Activated CD8-positive, alpha-beta T cell treated with anti-CD3 and anti-CD28 coated beads for 36 hours (primary cell): ENCODE results near the gene OR2Y1. TPM values are rescaled to one million over a fixed set of nuclear protein-coding genes. Genes with fewer than 3 reads are reported as not detected.

Source experiments
- ATAC-seq: fragments of 200-7000 bp; cut with Tn5 transposase; one replicate; pipeline ENCODE4 v1.10.0; 2021; ENCODE audit warnings: mild to moderate bottlenecking, moderate library complexity
- CTCF ChIA-PET: fragments of 350-600 bp; sonication (Branson Sonifier 250); formaldehyde crosslinking; loops from one replicate; lab custom pipeline; 2021; ENCODE audit warnings: antibody characterized with exemption; lab: Charles Lee
- POLR2A ChIA-PET: fragments of 350-600 bp; sonication (Branson Sonifier 250); formaldehyde crosslinking; loops from one replicate; lab custom pipeline; 2021; ENCODE audit warnings: antibody characterized with exemption; lab: Charles Lee
- DNase-seq: peaks from one replicate; pipeline ENCODE4 v3.0.0-alpha.2; 2020
- H3K27ac Mint-ChIP-seq: one replicate; pipeline ENCODE4 v1.8.0; 2021; ENCODE audit warnings: mild to moderate bottlenecking, mixed read lengths
- H3K27me3 Mint-ChIP-seq: one replicate; pipeline ENCODE4 v1.8.0; 2021; ENCODE audit warnings: mixed read lengths
- H3K36me3 Mint-ChIP-seq: one replicate; pipeline ENCODE4 v1.8.0; 2021; ENCODE audit warnings: low read depth, mixed read lengths
- H3K4me1 Mint-ChIP-seq: one replicate; pipeline ENCODE4 v1.8.0; 2021; ENCODE audit warnings: low read depth, mixed read lengths
- H3K4me3 Mint-ChIP-seq: one replicate; pipeline ENCODE4 v1.8.0; 2021; ENCODE audit warnings: mild to moderate bottlenecking, moderate library complexity, mixed read lengths
- H3K9me3 Mint-ChIP-seq: one replicate; pipeline ENCODE4 v1.8.0; 2021; ENCODE audit warnings: mixed read lengths
- CTCF ChIP-seq: fragments of 200-600 bp; IDR thresholded peaks from one replicate; pipeline ENCODE4 v1.8.0; 2022; ENCODE audit warnings: antibody characterized with exemption, mild to moderate bottlenecking
- intact Hi-C: fragments of 100-400 bp; cut with micrococcal nuclease; formaldehyde crosslinking; loops from one replicate; pipeline ENCODE4 v1.10.0; 2022
- total RNA-seq, 2 experiments: library from RNA; stranded (reverse); gene quantifications; one replicate each; pipeline ENCODE4 v1.2.3, GENCODE V29; 2021

OR2Y1 gene
- total RNA-seq, 2 experiments from 2014 or later, result not detected

- Mint-ChIP-seq H3K9me3 (no peaks in the 10 kb centered on the region), H3K27me3 (peaks cover 8% of the 10 kb centered on the region), H3K36me3 (no peaks in the 10 kb centered on the region), H3K4me3 (no peak overlapping the region), H3K27ac (no peak overlapping the region), H3K4me1 (peaks cover 24% of the 10 kb centered on the region)
- intact Hi-C loops, result no loop called here
- ATAC-seq, result peak; percentile 75
- CTCF ChIA-PET, result interaction anchor here (1.0 kb wide), 1 partner anchor 395 kb away, joined by 3 read pairs; no protein-coding TSS in a partner anchor
- POLR2A ChIA-PET, result no interaction called here
- peak; percentile 19 for DNase-seq
- TF ChIP-seq CTCF, result no peak
Observed at GRCh38 chr5:180723936-180724335, 15.9 kb downstream of the OR2Y1 start.

DNA sequence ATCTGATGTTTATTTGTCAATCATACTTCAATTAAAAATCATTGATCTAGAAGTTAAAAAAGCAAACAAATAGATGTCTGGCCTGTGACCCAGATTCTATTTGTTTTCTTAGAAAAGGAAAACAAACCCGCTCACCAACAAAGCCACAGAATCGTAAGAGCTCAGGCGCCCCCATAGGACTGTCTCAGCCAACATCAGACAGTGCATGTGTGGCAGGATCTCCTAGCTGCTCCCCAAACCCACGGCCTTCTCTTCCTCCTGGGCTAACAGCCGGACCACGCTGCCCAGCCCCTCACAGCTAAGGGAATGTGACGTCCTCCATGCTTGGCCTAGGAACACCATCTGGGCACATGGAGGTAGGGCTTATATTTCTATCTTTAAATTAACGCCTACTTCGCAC lies 19.4 kb downstream of the OR2Y1 start:
- H3K4me3 Mint-ChIP-seq, result no peak overlapping the region
- H3K4me1 Mint-ChIP-seq, result peaks cover 34% of the 10 kb centered on the region
- CTCF ChIA-PET, result interaction anchor here (0.7 to 2.5 kb wide), 4 partner anchors 10 to 81 kb away, joined by 3 to 21 read pairs (median 4); no protein-coding TSS in a partner anchor
- POLR2A ChIA-PET, result no interaction called here
- no peak for TF ChIP-seq CTCF
- intact Hi-C loops, result no loop called here
- no peaks in the 10 kb centered on the region for H3K36me3 Mint-ChIP-seq
- ATAC-seq (peak; percentile 29), DNase-seq (no peak)
- H3K27me3 Mint-ChIP-seq, result peaks cover 3% of the 10 kb centered on the region
- no peak overlapping the region for H3K27ac Mint-ChIP-seq
- H3K9me3 Mint-ChIP-seq, result no peaks in the 10 kb centered on the region

GRCh38 chr5:180719781-180720180 lies 20.1 kb downstream of the OR2Y1 start:
- CTCF ChIA-PET, result interaction anchor here (0.8 to 3.0 kb wide), 12 partner anchors 18 to 116 kb away, joined by 3 to 21 read pairs (median 7); no protein-coding TSS in a partner anchor
- intact Hi-C loops, result loop anchor here (5.0 kb wide), 1 partner anchor 37 kb away; no protein-coding TSS in a partner anchor

DNA sequence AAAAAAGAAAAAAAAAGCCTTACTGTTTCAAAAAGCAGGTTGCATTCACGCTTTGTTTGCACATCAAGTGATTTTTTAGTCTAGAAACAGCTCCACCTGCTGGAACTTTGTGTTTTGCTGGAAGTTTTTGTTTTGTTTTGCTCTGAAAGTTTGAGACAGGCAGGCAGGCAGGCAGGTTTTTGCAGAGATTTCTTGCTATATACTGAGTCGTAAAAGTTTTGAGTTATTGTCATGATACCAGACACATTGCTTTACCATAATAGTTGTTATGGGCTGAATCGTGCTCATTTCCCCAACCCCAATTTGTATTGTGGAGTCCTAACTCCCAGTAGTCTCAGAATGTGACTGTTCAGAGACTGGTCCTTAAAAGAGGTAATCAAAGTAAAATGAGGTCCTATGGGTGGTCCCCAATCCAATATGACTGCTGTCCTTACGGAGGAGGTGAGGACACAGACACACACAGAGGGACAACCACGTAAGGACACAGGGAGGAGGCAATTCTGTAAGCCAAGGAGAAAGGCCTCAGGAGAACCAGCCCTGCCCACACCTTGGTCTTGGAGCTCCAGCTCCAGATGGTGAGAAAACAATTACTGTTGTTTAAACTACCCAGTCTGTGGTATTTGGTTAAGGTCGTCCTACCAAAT lies 20.9 kb downstream of the OR2Y1 start:
- Mint-ChIP-seq H3K4me1 (peaks cover 27% of the 10 kb centered on the region), H3K36me3 (no peaks in the 10 kb centered on the region), H3K27me3 (no peaks in the 10 kb centered on the region), H3K9me3 (no peaks in the 10 kb centered on the region), H3K4me3 (no peak overlapping the region), H3K27ac (peak overlapping the region; percentile 30)
- ATAC-seq (no peak), DNase-seq (peak; percentile 62)
- POLR2A ChIA-PET, result interaction anchor here (1.2 kb wide), 1 partner anchor 31 kb away, joined by 5 read pairs; no protein-coding TSS in a partner anchor
- CTCF ChIA-PET, result interaction anchor here (0.8 to 3.0 kb wide), 23 partner anchors 10 to 426 kb away, joined by 3 to 21 read pairs (median 5); no protein-coding TSS in a partner anchor
- TF ChIP-seq CTCF, result peak; percentile 79
- intact Hi-C loops, result loop anchor here (5.0 kb wide), 1 partner anchor 37 kb away; no protein-coding TSS in a partner anchor

More at GRCh38 chr5:180719781-180720180, 20.1 kb downstream of the OR2Y1 start:
- H3K9me3 Mint-ChIP-seq, result no peaks in the 10 kb centered on the region
- POLR2A ChIA-PET, result no interaction called here
- H3K27me3 Mint-ChIP-seq, result no peaks in the 10 kb centered on the region
- no peak for TF ChIP-seq CTCF
- ATAC-seq (no peak), DNase-seq (no peak)
- H3K27ac Mint-ChIP-seq, result no peak overlapping the region
- peaks cover 32% of the 10 kb centered on the region for H3K4me1 Mint-ChIP-seq
- no peaks in the 10 kb centered on the region for H3K36me3 Mint-ChIP-seq
- no peak overlapping the region for H3K4me3 Mint-ChIP-seq

GRCh38 chr5:180717989-180718388 lies 21.9 kb downstream of the OR2Y1 start:
- intact Hi-C loops, result loop anchor here (5.0 kb wide), 1 partner anchor 36 kb away; no protein-coding TSS in a partner anchor
- ATAC-seq, result peak; percentile 83
- TF ChIP-seq CTCF, result no peak
- H3K4me1 Mint-ChIP-seq, result peaks cover 21% of the 10 kb centered on the region
- H3K27ac Mint-ChIP-seq, result peak overlapping the region; percentile 43
- no peaks in the 10 kb centered on the region for H3K36me3 Mint-ChIP-seq
- H3K4me3 Mint-ChIP-seq, result no peak overlapping the region
- ChIA-PET CTCF (interaction anchor here (0.6 to 3.0 kb wide), 21 partner anchors 9 to 425 kb away, joined by 3 to 21 read pairs (median 5); no protein-coding TSS in a partner anchor), POLR2A (interaction anchor here (0.9 to 1.2 kb wide), 2 partner anchors 30 to 33 kb away, joined by 5 read pairs; no protein-coding TSS in a partner anchor)
- no peaks in the 10 kb centered on the region for H3K27me3 Mint-ChIP-seq
- DNase-seq, result no peak
- H3K9me3 Mint-ChIP-seq, result peaks cover 5% of the 10 kb centered on the region
